Neural cell (in vitro differentiated cells): ENCODE data around the gene CCDC196.

Experiments
- EP300 ChIP-seq: fragments of 450-650 bp; conservative IDR thresholded peaks from 2 replicates; pipeline ENCODE4 v1.6.1; 2014; ENCODE audit warnings: antibody characterized with exemption, mild to moderate bottlenecking, moderate library complexity; ENCODE audit not compliant: poor library complexity, severe bottlenecking
- MXI1 ChIP-seq: fragments of 450-650 bp; conservative IDR thresholded peaks from 2 replicates; pipeline ENCODE4 v1.6.1; 2014; ENCODE audit warnings: antibody characterized with exemption, mild to moderate bottlenecking; ENCODE audit not compliant: poor library complexity, severe bottlenecking

DNA sequence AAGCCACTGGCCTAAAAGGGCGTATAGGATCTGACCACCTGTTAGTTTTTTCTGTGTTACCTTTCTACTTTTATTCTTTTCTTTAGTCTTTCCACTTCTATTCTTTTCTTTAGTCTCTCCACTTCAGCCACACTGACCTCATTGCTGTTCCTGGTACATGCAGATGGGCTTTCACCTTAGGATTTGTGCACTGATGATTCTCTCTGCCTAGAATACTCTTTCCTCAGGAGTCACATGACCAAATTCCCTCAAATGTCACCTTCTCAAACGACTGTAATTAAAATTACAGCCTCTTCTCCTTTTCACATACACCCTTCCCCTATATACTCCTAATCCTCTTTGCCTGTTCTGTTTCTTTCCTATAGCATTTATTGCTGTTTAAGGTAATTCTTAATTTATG, 57.8 kb downstream of the CCDC196 start:
- TF ChIP-seq MXI1: no peak
- TF ChIP-seq EP300: no peak
